Endothelial cell (in vitro differentiated cells): ENCODE measurements around the gene HCFC1R1. TPM values are rescaled to one million over a fixed set of nuclear protein-coding genes. Genes with fewer than 3 reads are reported as not detected.
"Not testable (repeated sequence)": the region's sequence is repeated elsewhere in the genome, so short reads cannot be mapped to it uniquely, and the experiment has no call there.

Experiments used
- DNase-seq: peaks from one replicate; pipeline ENCODE4 v3.0.0; 2021; ENCODE audit warnings: low spot score
- H3K27ac Mint-ChIP-seq: one replicate; pipeline ENCODE4 v1.8.0; 2021; ENCODE audit warnings: mixed read lengths, inconsistent platforms; ENCODE audit not compliant: unreplicated experiment
- H3K27me3 Mint-ChIP-seq: one replicate; pipeline ENCODE4 v1.8.0; 2021; ENCODE audit warnings: mild to moderate bottlenecking, moderate library complexity, mixed read lengths, inconsistent platforms; ENCODE audit not compliant: unreplicated experiment
- H3K36me3 Mint-ChIP-seq: one replicate; pipeline ENCODE4 v1.8.0; 2021; ENCODE audit warnings: mild to moderate bottlenecking, low read depth, mixed read lengths, inconsistent platforms; ENCODE audit not compliant: unreplicated experiment
- H3K4me1 Mint-ChIP-seq: one replicate; pipeline ENCODE4 v1.8.0; 2021; ENCODE audit warnings: mild to moderate bottlenecking, mixed read lengths, inconsistent platforms; ENCODE audit not compliant: unreplicated experiment
- H3K4me3 Mint-ChIP-seq: one replicate; pipeline ENCODE4 v1.8.0; 2021; ENCODE audit warnings: mild to moderate bottlenecking, mixed read lengths, inconsistent platforms; ENCODE audit not compliant: unreplicated experiment
- H3K9me3 Mint-ChIP-seq: one replicate; pipeline ENCODE4 v1.8.0; 2021; ENCODE audit warnings: mixed read lengths, inconsistent platforms; ENCODE audit not compliant: unreplicated experiment
- CTCF ChIP-seq: fragments of 200-600 bp; sonication (generic); IDR thresholded peaks from one replicate; pipeline ENCODE4 v1.5.0; 2021; ENCODE audit warnings: antibody characterized with exemption; ENCODE audit not compliant: unreplicated experiment
- total RNA-seq: library from RNA; stranded (reverse); fragmentation: NEBNext Ultra II Directional; extraction: Animal tissue kit (Norgen Biotek cat#: 25700); gene quantifications from one replicate; pipeline ENCODE4 v1.2.1, GENCODE V29; 2021; ENCODE audit not compliant: unreplicated experiment

HCFC1R1 gene
- total RNA-seq, 1 donor from 2014 or later = 28.7 TPM

GRCh38 chr16:3070608-3071111 is 46.9 kb upstream of the HCFC1R1 start:
- no peak for TF ChIP-seq CTCF
- Mint-ChIP-seq H3K36me3 (peaks cover 10% of the 10 kb centered on the region), H3K9me3 (no peaks in the 10 kb centered on the region), H3K4me1 (peaks cover 13% of the 10 kb centered on the region), H3K4me3 (no peak overlapping the region), H3K27ac (no peak overlapping the region), H3K27me3 (peaks cover 6% of the 10 kb centered on the region)
- no peak for DNase-seq

- not testable (repeated sequence) for H3K4me3 Mint-ChIP-seq, H3K9me3 Mint-ChIP-seq, DNase-seq, H3K27me3 Mint-ChIP-seq, H3K4me1 Mint-ChIP-seq, H3K36me3 Mint-ChIP-seq, H3K27ac Mint-ChIP-seq
Measured at GRCh38 chr16:3069146-3069545, 45.4 kb upstream of the HCFC1R1 start.

- no peak for TF ChIP-seq CTCF
- Mint-ChIP-seq H3K9me3 (no peaks in the 10 kb centered on the region), H3K27ac (no peak overlapping the region), H3K27me3 (peaks cover 6% of the 10 kb centered on the region), H3K4me3 (no peak overlapping the region), H3K4me1 (peaks cover 4% of the 10 kb centered on the region), H3K36me3 (peaks cover 9% of the 10 kb centered on the region)
- no peak for DNase-seq
Measured at GRCh38 chr16:3068487-3068886, 44.7 kb upstream of the HCFC1R1 start.

DNA sequence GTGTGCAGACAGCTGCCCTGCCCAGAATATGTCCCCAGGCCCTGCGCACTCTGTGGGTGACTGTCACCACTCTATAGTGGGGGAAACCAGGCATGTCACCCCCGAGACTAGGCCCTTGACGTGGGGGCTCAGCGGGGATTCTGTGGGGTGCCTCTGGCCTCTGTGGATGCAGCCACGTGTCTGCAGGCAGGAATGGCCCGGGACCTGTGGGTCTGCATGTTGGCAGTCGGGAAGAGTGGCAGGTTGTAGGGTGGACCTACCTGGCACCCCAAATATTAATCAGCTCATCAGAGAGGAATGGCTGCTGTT is 42.7 kb upstream of the HCFC1R1 start:
- Mint-ChIP-seq H3K4me3 (no peak overlapping the region), H3K4me1 (no peaks in the 10 kb centered on the region), H3K36me3 (peaks cover 9% of the 10 kb centered on the region), H3K27me3 (peaks cover 4% of the 10 kb centered on the region), H3K9me3 (no peaks in the 10 kb centered on the region), H3K27ac (no peak overlapping the region)
- TF ChIP-seq CTCF = no peak
- DNase-seq = no peak

DNA sequence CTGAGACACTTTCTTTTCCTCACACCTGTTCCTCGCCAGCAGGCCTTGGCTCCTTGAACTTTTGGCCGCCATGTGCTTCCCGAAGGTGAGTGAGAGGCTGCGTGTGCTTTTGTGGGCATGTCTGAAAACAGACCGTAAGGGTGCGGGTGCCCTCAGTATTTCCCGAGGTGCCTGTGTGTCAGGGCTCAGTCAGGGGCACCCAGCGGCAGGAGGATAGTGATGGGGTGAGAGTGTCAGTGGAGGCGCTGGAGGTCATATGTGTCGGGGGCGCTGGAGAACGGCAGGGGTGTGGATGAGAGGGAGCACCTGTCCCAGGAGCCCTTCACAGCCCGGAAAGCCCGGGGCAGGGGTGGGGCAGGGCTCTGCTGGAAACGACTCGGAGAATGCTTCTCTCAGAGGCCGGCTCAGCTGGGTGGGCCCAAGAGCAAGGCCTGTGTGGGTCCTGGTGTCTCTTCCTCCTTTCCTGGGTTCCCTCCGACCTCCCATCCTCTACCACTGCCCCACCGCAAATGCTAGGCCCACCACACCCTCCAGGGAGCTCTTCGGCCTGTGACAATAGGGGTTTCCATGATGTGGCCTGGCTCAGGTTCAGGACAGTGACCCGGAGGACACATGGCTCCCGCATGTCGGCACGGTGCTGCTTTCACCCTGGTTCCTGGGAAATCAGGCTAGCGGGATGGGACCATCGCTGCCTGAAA is 42.1 kb upstream of the HCFC1R1 start:
- Mint-ChIP-seq H3K4me3 (no peak overlapping the region), H3K9me3 (no peaks in the 10 kb centered on the region), H3K4me1 (no peaks in the 10 kb centered on the region), H3K27me3 (peaks cover 4% of the 10 kb centered on the region), H3K27ac (no peak overlapping the region), H3K36me3 (peaks cover 9% of the 10 kb centered on the region)
- no peak for DNase-seq
- TF ChIP-seq CTCF = no peak
